Brain pericyte (primary cell): ENCODE measurements around the gene ETAA1.

Experiments
- DNase-seq: peaks from one replicate; pipeline ENCODE4 v3.0.0-alpha.2; 2012; ENCODE audit warnings: low read depth, low spot score

ETAA1 gene

GRCh38 chr2:67437114-67437513 lies 40.0 kb downstream of the ETAA1 start:
- no peak for DNase-seq

DNA sequence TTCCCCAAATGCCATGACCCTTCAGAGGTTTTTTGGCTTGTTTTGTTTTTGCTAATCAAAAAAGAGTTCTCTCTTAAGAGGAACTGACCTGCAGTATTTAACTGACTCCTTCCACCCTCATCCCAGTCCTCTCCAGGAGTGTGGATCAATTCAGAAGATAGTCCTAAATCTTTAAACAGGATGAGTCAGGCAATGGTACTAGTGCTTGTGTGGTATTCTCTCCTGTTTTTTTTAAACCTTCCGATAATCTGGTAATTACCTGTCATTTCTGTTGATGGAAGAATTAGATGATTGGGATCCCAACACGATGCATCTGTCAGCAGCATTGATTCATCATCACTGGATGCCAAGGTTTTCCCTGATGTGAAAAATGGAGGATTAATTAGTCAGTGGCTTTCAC lies 41.2 kb downstream of the ETAA1 start:
- DNase-seq: no peak

- DNase-seq: no peak
These were observed 48.6 kb downstream of the ETAA1 start for GRCh38 chr2:67445652-67446268.

GRCh38 chr2:67446491-67446911 lies 49.4 kb downstream of the ETAA1 start:
- DNase-seq: no peak

DNA sequence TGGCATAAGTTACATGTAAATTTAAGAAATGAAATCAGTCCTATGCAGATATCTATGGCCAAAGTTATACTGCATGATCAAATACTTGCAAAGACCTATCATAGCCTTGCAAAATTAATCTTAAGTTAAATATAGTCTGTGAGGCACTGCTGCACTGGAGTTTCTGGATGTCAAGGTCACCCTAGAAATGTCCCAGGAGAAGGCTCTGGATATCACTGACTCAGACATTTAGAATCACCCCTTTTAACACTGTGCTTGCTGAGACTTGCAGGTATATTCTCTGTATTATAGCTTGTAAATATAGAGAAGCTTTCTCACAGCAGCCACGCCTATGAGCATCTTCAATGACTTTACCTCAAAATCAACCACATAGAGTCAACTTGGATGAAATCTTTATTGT lies 51.5 kb downstream of the ETAA1 start:
- DNase-seq: no peak

GRCh38 chr2:67451086-67451832 lies 54.1 kb downstream of the ETAA1 start:
- DNase-seq: no peak

DNA sequence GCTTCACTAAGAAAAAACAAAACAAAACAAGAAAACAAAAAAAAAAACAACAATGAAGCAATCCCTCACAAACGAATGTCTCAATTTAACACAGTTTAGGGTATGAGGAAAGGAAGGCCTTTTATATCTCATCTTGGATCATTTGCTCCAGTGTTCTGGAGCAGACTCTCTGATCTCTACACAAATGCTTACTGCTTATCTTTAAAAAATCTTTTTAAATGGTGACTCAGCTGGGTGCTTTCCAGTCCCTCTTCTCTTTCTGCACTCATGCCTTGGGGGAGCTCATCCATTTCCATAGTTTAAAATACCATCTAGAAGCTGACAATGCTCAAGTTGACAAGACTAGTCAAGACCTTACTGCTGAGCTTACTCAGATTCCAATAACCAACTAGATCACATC lies 56.2 kb downstream of the ETAA1 start:
- no peak for DNase-seq

- no peak for DNase-seq
These were observed 58.3 kb downstream of the ETAA1 start for GRCh38 chr2:67455219-67456142.

GRCh38 chr2:67456428-67456827 lies 59.3 kb downstream of the ETAA1 start:
- no peak for DNase-seq

GRCh38 chr2:67457699-67458098 lies 60.6 kb downstream of the ETAA1 start:
- DNase-seq: no peak

- DNase-seq: no peak
These were observed 62.6 kb downstream of the ETAA1 start for GRCh38 chr2:67459761-67460160.
